Stomach (tissue), 4 donors: ENCODE measurements around the gene CSRP1.

Source experiments
- POLR2A ChIP-seq, 4 donors: fragments of 450-650 bp; IDR thresholded peaks; one replicate each; pipeline ENCODE4 v1.6.1; 2016; ENCODE audit warnings: antibody characterized with exemption in 4 of 4, control low read depth in 2 of 4, mild to moderate bottlenecking in 1 of 4, moderate library complexity in 1 of 4
- TF ChIP-seq, protein P1 (sequence below), 7 experiments: fragments of 450-650 bp in 4 of 7; fragments of 200-600 bp in 3 of 7; sonication (generic) in 3 of 7; IDR thresholded peaks; one replicate each; pipeline ENCODE4 v1.5.1; 2016 to 2019; ENCODE audit warnings: antibody characterized with exemption in 7 of 7, control low read depth in 2 of 7, mild to moderate bottlenecking in 1 of 7

DNA sequence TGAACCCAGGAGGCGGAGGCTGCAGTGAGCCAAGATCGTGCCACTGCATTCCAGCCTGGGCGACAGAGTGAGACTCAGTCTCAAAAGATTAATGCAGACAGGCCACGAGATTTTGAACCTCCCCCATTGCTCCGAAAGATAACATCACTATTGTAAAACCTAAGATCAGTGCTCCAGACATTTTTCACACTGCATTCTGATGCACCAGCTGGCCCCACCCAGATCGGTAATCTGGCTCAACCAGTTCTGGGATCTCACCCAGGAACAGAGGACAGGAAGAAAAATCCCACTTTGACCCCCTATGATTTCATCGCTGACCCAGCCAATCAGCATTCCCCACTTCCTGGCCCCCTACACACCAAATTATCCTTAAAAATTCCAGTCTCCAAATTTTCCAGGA, 10.7 kb upstream of the CSRP1 start:
- TF ChIP-seq, protein P1, sequence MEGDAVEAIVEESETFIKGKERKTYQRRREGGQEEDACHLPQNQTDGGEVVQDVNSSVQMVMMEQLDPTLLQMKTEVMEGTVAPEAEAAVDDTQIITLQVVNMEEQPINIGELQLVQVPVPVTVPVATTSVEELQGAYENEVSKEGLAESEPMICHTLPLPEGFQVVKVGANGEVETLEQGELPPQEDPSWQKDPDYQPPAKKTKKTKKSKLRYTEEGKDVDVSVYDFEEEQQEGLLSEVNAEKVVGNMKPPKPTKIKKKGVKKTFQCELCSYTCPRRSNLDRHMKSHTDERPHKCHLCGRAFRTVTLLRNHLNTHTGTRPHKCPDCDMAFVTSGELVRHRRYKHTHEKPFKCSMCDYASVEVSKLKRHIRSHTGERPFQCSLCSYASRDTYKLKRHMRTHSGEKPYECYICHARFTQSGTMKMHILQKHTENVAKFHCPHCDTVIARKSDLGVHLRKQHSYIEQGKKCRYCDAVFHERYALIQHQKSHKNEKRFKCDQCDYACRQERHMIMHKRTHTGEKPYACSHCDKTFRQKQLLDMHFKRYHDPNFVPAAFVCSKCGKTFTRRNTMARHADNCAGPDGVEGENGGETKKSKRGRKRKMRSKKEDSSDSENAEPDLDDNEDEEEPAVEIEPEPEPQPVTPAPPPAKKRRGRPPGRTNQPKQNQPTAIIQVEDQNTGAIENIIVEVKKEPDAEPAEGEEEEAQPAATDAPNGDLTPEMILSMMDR (IDR thresholded peaks at IDR 0.05), result no peak
- TF ChIP-seq POLR2A (IDR thresholded peaks at IDR 0.05), result no peak
